GM12873 (cell line): ENCODE data around the gene MRS2.

Experiments
- TF ChIP-seq, protein P1 (sequence below): IDR thresholded peaks from 2 replicates; pipeline ENCODE4 v1.5.1; 2012; ENCODE audit warnings: low read depth, mild to moderate bottlenecking, moderate library complexity, low read length, control low read depth; ENCODE audit not compliant: insufficient read depth; ENCODE audit errors: missing control alignments

MRS2 gene

DNA sequence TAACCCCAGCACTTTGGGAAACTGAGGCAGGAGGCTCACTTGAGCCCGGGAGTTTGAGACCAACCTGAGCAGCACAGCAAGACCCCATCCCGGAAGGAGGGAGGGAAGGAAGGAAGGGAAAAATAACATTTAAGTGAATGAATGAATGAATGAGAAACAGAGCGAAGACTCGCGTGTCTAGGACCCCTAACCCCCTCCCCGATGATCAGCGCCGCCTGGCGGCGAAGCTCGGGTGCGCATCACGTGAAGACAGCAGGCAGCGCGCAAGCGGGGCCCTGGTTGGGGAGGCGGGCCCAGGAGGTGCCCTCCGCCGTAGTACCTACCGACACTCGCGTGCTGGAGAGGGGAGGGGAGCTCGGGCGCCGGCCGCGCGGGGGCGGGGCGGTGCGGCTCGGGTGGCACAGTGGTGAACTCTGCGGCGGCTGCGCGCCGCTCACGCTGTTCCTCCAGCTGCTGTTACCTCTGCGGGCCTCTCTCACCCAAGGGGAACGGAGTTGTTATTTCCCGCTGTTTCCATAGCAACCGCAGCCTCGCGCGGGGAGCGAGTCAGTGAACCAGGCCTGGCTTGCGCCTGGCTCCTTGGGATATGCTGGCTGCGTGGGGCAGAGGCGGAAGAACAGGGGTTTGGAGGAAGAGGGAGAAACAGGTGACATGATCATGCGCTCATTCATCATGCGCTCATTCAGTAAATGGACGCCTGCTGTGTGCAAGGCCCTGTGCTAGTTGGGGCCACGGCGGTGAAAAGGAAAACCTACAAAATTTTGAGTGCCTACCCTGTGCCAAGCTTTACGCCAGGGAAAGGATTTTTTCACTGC lies 42.9 kb upstream of the MRS2 start:
- TF ChIP-seq, protein P1, sequence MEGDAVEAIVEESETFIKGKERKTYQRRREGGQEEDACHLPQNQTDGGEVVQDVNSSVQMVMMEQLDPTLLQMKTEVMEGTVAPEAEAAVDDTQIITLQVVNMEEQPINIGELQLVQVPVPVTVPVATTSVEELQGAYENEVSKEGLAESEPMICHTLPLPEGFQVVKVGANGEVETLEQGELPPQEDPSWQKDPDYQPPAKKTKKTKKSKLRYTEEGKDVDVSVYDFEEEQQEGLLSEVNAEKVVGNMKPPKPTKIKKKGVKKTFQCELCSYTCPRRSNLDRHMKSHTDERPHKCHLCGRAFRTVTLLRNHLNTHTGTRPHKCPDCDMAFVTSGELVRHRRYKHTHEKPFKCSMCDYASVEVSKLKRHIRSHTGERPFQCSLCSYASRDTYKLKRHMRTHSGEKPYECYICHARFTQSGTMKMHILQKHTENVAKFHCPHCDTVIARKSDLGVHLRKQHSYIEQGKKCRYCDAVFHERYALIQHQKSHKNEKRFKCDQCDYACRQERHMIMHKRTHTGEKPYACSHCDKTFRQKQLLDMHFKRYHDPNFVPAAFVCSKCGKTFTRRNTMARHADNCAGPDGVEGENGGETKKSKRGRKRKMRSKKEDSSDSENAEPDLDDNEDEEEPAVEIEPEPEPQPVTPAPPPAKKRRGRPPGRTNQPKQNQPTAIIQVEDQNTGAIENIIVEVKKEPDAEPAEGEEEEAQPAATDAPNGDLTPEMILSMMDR, result peak; percentile 97

DNA sequence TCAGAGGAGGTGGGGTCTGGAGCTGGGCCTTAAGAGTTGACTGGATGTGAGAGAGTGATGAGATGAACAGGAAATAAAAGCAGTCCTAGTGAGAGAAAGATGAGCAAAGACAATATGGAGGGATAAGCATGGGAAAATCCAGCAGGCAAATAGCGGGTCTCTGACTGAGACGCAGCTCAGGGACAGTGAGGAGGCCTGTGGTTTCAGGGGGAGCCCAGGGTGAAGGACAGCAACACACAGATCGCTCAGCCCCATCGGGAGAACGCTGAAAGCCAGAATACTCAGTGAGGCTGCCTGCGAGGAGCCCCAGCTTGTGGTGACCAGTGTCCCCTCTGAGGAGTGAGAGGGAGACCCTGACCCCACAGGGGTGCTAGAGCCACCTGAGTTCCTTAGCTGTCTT lies 28.1 kb upstream of the MRS2 start:
- TF ChIP-seq, protein P1, result no peak

DNA sequence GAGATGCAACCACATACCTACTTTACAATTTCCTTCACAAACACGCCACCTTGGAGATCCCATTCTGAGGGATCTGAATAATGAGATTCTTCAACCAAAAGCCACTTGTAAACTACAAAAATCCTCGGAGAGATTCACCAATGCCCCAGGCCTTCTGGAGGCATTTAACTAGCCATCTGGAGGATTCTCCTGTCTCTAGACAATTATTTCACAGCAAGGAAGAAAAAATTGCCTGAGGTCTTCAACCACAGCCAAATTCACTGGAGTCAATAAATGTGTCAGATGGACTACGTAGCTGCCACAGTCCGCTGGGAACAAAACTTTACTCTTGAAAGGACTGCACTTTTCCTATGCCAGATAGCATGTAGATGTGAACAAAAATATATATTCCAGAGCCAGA lies 25.9 kb upstream of the MRS2 start:
- TF ChIP-seq, protein P1, result no peak

DNA sequence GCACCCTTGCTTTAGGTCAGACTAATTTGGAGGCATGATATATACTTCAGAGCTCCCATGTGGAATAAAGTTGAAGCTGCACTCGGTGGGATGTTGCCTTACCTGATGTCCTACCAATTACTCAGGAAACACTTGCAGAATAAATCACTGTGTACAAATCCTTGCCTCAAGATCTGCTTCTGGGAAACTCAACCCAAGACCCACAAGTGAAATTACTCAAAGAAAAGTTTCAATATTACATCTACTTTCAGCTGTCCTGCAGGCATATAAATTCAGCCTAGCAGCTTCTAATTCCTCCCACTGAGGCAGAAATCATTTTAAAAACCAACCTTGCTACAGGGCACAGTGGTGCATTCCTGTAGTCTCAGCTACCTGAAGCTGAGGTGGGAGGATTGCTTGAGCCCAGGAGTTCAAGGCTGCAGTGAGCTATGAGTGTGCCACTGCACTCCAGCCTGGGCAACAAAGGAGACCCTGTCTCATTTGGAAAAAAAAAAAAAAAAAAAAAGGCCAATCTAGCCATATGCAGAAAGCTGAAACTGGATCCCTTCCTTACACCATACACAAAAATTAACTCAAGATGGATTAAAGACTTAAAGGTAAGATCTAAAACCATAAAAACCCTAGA lies 24.2 kb upstream of the MRS2 start:
- TF ChIP-seq, protein P1, result no peak

DNA sequence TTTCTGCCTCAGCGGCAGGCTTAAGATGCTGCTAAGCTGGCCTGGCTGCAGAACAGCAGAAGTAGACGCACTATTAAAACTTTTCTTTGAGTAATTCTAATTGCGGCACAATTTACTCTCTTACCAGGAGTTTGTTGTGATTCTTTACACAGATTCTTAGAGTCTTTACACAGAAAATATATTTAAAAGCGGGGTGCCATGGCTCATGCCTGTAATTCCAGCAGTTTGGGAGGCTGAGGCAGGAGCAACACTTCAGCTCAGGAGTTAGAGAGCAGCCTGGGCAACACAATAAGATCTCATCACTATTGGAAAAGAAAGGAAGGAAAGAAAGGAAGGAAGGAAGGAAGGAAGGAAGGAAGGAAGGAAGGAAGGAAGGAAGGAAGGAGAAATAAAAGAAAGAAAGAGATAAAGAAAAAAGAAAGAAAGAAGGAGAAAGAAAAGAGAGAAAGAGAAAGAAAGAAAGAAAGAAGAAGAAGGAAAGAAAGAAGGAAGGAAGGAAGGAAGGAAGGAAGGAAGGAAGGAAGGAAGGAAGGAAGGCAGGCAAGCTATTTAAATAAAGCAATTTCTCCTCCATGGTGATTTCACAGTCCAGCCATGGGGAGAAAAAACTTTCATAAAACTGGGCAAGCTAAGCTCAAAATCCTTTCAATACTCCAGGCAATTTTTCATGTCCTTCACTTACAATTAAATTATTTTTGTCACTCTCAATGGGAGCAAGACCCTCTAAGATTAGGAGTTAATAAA lies 21.1 kb upstream of the MRS2 start:
- TF ChIP-seq, protein P1, result no peak

DNA sequence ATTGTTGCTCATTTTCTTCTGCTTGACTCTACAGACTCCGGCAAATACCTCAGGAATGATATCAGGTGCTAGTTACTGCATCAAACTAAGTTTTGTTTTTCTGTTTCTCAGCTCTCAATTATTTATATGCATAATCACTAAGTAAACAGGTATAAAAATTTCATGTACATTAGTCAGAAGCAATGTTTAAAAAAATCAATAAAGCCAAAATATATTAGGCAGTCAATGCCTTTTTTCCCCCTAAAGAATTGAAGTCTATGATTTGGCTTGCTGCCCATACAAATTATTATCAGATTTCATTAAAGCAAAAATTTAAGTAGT lies 20.6 kb upstream of the MRS2 start:
- TF ChIP-seq, protein P1, result no peak
